ENCODE measurements around the gene CAPN5. TPM values are rescaled to one million over a fixed set of nuclear protein-coding genes. Genes with fewer than 3 reads are reported as not detected.

CAPN5 gene
- total and polyA plus RNA-seq, 2 experiments from 2014 or later = 10.2 to 32.2 TPM

DNA sequence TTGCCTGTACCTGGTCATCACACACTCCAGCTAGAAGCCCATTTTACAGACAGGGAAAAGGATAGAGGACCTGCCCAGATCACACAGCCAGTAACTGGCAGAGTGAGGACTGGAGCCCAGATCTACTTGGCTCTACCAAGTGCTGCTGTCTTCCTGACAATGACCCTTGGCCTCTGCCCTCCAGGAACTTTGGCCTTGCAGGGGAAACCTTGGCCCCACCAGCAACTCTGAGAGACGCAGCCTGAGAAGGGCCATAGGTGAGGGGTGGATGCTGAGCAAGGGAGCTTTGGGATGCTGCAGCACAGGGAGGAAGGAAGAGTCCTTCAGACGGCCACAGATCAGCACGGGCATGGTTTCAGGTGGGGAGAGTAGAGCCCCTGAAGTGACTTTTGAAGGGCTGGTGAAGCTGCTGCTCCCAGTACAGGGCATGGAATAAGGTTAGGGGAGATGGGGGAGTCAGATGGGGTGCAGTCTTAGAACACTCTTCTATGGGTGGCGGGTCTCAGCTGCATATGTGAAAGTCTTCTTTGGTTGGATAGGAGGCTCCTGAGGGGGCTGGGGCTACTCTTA is 2.0 kb upstream of the CAPN5 start:
- no peak overlapping the region; the same call in 2 of the 3 replicates for H3K4me3 Mint-ChIP-seq
- H3K4me1 Mint-ChIP-seq = peaks cover 21% of the 10 kb centered on the region
- TF ChIP-seq JUNB (IDR thresholded peaks at IDR 0.05; ENCODE audit: unreplicated experiment) (no peak), NANOG (IDR thresholded peaks at IDR 0.05; ENCODE audit: borderline replicate concordance) (no peak), EZH2phosphoT487 (IDR thresholded peaks at IDR 0.05; ENCODE audit: unreplicated experiment) (no peak), POLR2AphosphoS5 (IDR thresholded peaks at IDR 0.05; ENCODE audit: low read depth) (no peak), ZNF114 (CRISPR knock-in tag; IDR thresholded peaks at IDR 0.05) (no peak), ZNF331 (CRISPR knock-in tag; IDR thresholded peaks at IDR 0.05; ENCODE audit: low read depth) (no peak)
- TF ChIP-seq, protein P1, sequence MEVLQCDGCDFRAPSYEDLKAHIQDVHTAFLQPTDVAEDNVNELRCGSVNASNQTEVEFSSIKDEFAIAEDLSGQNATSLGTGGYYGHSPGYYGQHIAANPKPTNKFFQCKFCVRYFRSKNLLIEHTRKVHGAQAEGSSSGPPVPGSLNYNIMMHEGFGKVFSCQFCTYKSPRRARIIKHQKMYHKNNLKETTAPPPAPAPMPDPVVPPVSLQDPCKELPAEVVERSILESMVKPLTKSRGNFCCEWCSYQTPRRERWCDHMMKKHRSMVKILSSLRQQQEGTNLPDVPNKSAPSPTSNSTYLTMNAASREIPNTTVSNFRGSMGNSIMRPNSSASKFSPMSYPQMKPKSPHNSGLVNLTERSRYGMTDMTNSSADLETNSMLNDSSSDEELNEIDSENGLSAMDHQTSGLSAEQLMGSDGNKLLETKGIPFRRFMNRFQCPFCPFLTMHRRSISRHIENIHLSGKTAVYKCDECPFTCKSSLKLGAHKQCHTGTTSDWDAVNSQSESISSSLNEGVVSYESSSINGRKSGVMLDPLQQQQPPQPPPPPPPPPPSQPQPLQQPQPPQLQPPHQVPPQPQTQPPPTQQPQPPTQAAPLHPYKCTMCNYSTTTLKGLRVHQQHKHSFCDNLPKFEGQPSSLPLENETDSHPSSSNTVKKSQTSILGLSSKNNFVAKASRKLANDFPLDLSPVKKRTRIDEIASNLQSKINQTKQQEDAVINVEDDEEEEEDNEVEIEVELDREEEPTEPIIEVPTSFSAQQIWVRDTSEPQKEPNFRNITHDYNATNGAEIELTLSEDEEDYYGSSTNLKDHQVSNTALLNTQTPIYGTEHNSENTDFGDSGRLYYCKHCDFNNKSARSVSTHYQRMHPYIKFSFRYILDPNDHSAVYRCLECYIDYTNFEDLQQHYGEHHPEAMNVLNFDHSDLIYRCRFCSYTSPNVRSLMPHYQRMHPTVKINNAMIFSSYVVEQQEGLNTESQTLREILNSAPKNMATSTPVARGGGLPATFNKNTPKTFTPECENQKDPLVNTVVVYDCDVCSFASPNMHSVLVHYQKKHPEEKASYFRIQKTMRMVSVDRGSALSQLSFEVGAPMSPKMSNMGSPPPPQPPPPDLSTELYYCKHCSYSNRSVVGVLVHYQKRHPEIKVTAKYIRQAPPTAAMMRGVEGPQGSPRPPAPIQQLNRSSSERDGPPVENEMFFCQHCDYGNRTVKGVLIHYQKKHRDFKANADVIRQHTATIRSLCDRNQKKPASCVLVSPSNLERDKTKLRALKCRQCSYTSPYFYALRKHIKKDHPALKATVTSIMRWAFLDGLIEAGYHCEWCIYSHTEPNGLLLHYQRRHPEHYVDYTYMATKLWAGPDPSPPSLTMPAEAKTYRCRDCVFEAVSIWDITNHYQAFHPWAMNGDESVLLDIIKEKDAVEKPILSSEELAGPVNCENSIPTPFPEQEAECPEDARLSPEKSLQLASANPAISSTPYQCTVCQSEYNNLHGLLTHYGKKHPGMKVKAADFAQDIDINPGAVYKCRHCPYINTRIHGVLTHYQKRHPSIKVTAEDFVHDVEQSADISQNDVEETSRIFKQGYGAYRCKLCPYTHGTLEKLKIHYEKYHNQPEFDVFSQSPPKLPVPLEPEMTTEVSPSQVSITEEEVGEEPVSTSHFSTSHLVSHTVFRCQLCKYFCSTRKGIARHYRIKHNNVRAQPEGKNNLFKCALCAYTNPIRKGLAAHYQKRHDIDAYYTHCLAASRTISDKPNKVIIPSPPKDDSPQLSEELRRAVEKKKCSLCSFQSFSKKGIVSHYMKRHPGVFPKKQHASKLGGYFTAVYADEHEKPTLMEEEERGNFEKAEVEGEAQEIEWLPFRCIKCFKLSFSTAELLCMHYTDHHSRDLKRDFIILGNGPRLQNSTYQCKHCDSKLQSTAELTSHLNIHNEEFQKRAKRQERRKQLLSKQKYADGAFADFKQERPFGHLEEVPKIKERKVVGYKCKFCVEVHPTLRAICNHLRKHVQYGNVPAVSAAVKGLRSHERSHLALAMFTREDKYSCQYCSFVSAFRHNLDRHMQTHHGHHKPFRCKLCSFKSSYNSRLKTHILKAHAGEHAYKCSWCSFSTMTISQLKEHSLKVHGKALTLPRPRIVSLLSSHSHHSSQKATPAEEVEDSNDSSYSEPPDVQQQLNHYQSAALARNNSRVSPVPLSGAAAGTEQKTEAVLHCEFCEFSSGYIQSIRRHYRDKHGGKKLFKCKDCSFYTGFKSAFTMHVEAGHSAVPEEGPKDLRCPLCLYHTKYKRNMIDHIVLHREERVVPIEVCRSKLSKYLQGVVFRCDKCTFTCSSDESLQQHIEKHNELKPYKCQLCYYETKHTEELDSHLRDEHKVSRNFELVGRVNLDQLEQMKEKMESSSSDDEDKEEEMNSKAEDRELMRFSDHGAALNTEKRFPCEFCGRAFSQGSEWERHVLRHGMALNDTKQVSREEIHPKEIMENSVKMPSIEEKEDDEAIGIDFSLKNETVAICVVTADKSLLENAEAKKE (CRISPR knock-in tag; IDR thresholded peaks at IDR 0.05) = no peak
- TF ChIP-seq, protein P2, sequence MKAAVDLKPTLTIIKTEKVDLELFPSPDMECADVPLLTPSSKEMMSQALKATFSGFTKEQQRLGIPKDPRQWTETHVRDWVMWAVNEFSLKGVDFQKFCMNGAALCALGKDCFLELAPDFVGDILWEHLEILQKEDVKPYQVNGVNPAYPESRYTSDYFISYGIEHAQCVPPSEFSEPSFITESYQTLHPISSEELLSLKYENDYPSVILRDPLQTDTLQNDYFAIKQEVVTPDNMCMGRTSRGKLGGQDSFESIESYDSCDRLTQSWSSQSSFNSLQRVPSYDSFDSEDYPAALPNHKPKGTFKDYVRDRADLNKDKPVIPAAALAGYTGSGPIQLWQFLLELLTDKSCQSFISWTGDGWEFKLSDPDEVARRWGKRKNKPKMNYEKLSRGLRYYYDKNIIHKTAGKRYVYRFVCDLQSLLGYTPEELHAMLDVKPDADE (IDR thresholded peaks at IDR 0.05) = no peak
- Histone ChIP-seq H3F3A (replicated peaks; ENCODE audit: low read depth) (peaks cover 10% of the 10 kb centered on the region), H3K4me3 (no peak overlapping the region), H3K27ac (ENCODE audit: low read depth) (no peak overlapping the region), H3K4me2 (no peak overlapping the region; the same call in 1 of the 2 replicates), H3K4me1 (ENCODE audit: insufficient read depth) (peaks cover 15% of the 10 kb centered on the region; the same call in 1 of the 2 replicates), H3K79me2 (replicated peaks; ENCODE audit: insufficient read depth) (no peaks in the 10 kb centered on the region), H3K36me3 (ENCODE audit: insufficient read depth) (no peaks in the 10 kb centered on the region), H3K9me2 (ENCODE audit: insufficient read depth) (no peaks in the 10 kb centered on the region), H2AFZ (no peak overlapping the region), H4K20me1 (replicated peaks; ENCODE audit: insufficient read depth) (no peaks in the 10 kb centered on the region), H3K27me3 (ENCODE audit: insufficient read depth) (no peaks in the 10 kb centered on the region)
- peaks cover 21% of the 10 kb centered on the region for H3K27me3 Mint-ChIP-seq (ENCODE audit: insufficient read depth, low read depth, poor library complexity)
- ATAC-seq (no peak), DNase-seq (ENCODE audit: low spot score) (no peak)
- peaks cover 3% of the 10 kb centered on the region; the same call in 1 of the 3 replicates for H3K9me3 Mint-ChIP-seq
- H3K36me3 Mint-ChIP-seq (ENCODE audit: low read depth) = no peaks in the 10 kb centered on the region
- no peak overlapping the region for H3K27ac Mint-ChIP-seq

All from GM23338 (cell line).